A673 (cell line): ENCODE results near the gene HAT1.

Source experiments
- EZH2 ChIP-seq: fragments of 200-600 bp; sonication (generic); IDR thresholded peaks from 2 replicates; pipeline ENCODE4 v1.6.1; 2017; ENCODE audit warnings: borderline replicate concordance, low read depth, mild to moderate bottlenecking, mixed read lengths, antibody characterized with exemption, low read length; ENCODE audit not compliant: poor library complexity, severe bottlenecking
- TF ChIP-seq, protein P1 (sequence below): fragments of 300-800, 200-600 bp; sonication (generic); conservative IDR thresholded peaks from 2 replicates; pipeline ENCODE4 v1.5.1; 2017; ENCODE audit warnings: low read depth, mild to moderate bottlenecking, antibody characterized with exemption, low read length, moderate library complexity, mixed read lengths

DNA sequence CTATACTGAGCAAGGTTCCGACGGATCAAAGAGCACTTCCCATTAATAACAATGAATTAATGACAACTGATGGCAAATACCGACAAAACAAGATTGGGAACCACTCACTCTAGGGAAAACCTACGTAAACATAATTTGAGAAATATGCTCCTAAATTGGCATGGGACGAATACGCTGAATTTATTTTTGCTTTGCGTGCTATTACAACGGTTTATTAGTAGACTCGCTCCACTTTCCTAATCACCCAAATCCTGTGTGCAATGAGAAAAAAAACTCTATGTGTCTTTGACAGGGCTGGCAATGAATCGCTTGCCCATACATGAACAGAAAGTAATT is 27.7 kb upstream of the HAT1 start:
- TF ChIP-seq, protein P1, sequence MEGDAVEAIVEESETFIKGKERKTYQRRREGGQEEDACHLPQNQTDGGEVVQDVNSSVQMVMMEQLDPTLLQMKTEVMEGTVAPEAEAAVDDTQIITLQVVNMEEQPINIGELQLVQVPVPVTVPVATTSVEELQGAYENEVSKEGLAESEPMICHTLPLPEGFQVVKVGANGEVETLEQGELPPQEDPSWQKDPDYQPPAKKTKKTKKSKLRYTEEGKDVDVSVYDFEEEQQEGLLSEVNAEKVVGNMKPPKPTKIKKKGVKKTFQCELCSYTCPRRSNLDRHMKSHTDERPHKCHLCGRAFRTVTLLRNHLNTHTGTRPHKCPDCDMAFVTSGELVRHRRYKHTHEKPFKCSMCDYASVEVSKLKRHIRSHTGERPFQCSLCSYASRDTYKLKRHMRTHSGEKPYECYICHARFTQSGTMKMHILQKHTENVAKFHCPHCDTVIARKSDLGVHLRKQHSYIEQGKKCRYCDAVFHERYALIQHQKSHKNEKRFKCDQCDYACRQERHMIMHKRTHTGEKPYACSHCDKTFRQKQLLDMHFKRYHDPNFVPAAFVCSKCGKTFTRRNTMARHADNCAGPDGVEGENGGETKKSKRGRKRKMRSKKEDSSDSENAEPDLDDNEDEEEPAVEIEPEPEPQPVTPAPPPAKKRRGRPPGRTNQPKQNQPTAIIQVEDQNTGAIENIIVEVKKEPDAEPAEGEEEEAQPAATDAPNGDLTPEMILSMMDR = no peak
- TF ChIP-seq EZH2 = no peak
